Ovary (tissue), 3 donors: Measurements from ENCODE around the gene GOLGA6A.

Experiments used
- CTCF ChIP-seq, 3 donors: fragments of 450-650 bp in 2 of 3; fragments of 200-600 bp in 1 of 3; IDR thresholded peaks; one replicate each; pipeline versions ENCODE4 v1.5.1 to v1.8.0; 2016 to 2022; ENCODE audit warnings: antibody characterized with exemption in 3 of 3, mild to moderate bottlenecking in 1 of 3
- EP300 ChIP-seq: sonication (generic); formaldehyde crosslinking; IDR thresholded peaks from one replicate; pipeline ENCODE4 v1.6.1; 2017; ENCODE audit warnings: antibody characterized with exemption
- donor health status: DM: no; HTN: no; CAD: no.

- TF ChIP-seq EP300 (no peak), CTCF (IDR thresholded peaks at IDR 0.05) (no peak)
These were observed 57.7 kb downstream of the GOLGA6A start for GRCh38 chr15:74024687-74025086.
